SK-N-SH treated with all-trans-retinoic acid at 6 μM for 48 hours (cell line): Measurements from ENCODE around the gene XKR3.

Experiments used
- ATAC-seq: fragments of 200-7000 bp; cut with Tn5 transposase; 3 replicates; pipeline ENCODE4 v1.9.1; 2020; ENCODE audit warnings: mild to moderate bottlenecking, moderate library complexity
- ARNTL ChIP-seq: fragments of 450-650 bp; formaldehyde crosslinking; IDR thresholded peaks from 2 replicates; pipeline ENCODE4 v1.5.0; 2020; ENCODE audit warnings: low read depth, mild to moderate bottlenecking, moderate library complexity, borderline replicate concordance
- BACH2 ChIP-seq: fragments of 250-450 bp; sonication (Bioruptor Pico); IDR thresholded peaks from 2 replicates; pipeline ENCODE4 v1.9.0; 2021; ENCODE audit warnings: mild to moderate bottlenecking, borderline replicate concordance
- CREB5 ChIP-seq: fragments of 250-450 bp; sonication (Bioruptor Pico); IDR thresholded peaks from 2 replicates; pipeline ENCODE4 v1.5.1; 2020; ENCODE audit warnings: low read depth, mild to moderate bottlenecking, moderate library complexity
- CSDC2 ChIP-seq: fragments of 250-450 bp; sonication (Bioruptor Pico); IDR thresholded peaks from 2 replicates; pipeline ENCODE4 v1.5.0; 2020; ENCODE audit warnings: mild to moderate bottlenecking, moderate library complexity
- CSRNP3 ChIP-seq: fragments of 250-450 bp; sonication (Bioruptor Pico); IDR thresholded peaks from 2 replicates; pipeline ENCODE4 v1.5.1; 2021; ENCODE audit warnings: mild to moderate bottlenecking, moderate library complexity
- ESRRG ChIP-seq: fragments of 250-450 bp; sonication (Bioruptor Pico); IDR thresholded peaks from 2 replicates; pipeline ENCODE4 v1.6.1; 2021; ENCODE audit warnings: mild to moderate bottlenecking
- GLIS3 ChIP-seq: fragments of 250-450 bp; sonication (Bioruptor Pico); IDR thresholded peaks from 2 replicates; pipeline ENCODE4 v1.5.0; 2020; ENCODE audit warnings: mild to moderate bottlenecking, moderate library complexity
- ISL1 ChIP-seq: fragments of 250-450 bp; sonication (Bioruptor Pico); IDR thresholded peaks from 2 replicates; pipeline ENCODE4 v2.1.2; 2022; ENCODE audit warnings: mild to moderate bottlenecking, moderate library complexity
- OSR1 ChIP-seq: fragments of 250-450 bp; sonication (Bioruptor Pico); IDR thresholded peaks from 2 replicates; pipeline ENCODE4 v1.8.0; 2022; ENCODE audit warnings: moderate library complexity, mild to moderate bottlenecking, inconsistent platforms
- PATZ1 ChIP-seq: fragments of 250-450 bp; sonication (Bioruptor Pico); IDR thresholded peaks from 2 replicates; pipeline ENCODE4 v1.8.0; 2020; ENCODE audit warnings: mild to moderate bottlenecking, moderate library complexity, borderline replicate concordance
- POU6F1 ChIP-seq: fragments of 250-450 bp; sonication (Bioruptor Pico); IDR thresholded peaks from 2 replicates; pipeline ENCODE4 v1.8.0; 2021; ENCODE audit warnings: low read depth, mild to moderate bottlenecking, moderate library complexity, borderline replicate concordance
- RARB ChIP-seq: fragments of 250-450 bp; sonication (Bioruptor Pico); IDR thresholded peaks from 2 replicates; pipeline ENCODE4 v1.8.0; 2021; ENCODE audit warnings: mild to moderate bottlenecking, moderate library complexity
- SNAI2 ChIP-seq: fragments of 250-450 bp; sonication (Bioruptor Pico); IDR thresholded peaks from 2 replicates; pipeline ENCODE4 v1.5.0; 2020; ENCODE audit warnings: mild to moderate bottlenecking, moderate library complexity
- TCF4 ChIP-seq: fragments of 250-450 bp; sonication (Bioruptor Pico); IDR thresholded peaks from 2 replicates; pipeline ENCODE4 v1.8.0; 2021; ENCODE audit warnings: mild to moderate bottlenecking, moderate library complexity, borderline replicate concordance
- TOX ChIP-seq: fragments of 250-450 bp; sonication (Bioruptor Pico); IDR thresholded peaks from 2 replicates; pipeline ENCODE4 v1.8.0; 2021; ENCODE audit warnings: mild to moderate bottlenecking, moderate library complexity, borderline replicate concordance
- TSHZ2 ChIP-seq: fragments of 250-450 bp; sonication (Bioruptor Pico); IDR thresholded peaks from 2 replicates; pipeline ENCODE4 v1.5.0; 2020; ENCODE audit warnings: mild to moderate bottlenecking, moderate library complexity
- ZC3H10 ChIP-seq: fragments of 250-450 bp; sonication (Bioruptor Pico); IDR thresholded peaks from 2 replicates; pipeline ENCODE4 v1.5.1; 2021; ENCODE audit warnings: mild to moderate bottlenecking, moderate library complexity
- ZFP3 ChIP-seq: fragments of 250-450 bp; sonication (Bioruptor Pico); IDR thresholded peaks from 2 replicates; pipeline ENCODE4 v1.5.0; 2020; ENCODE audit warnings: mild to moderate bottlenecking, moderate library complexity
- ZFP30 ChIP-seq: fragments of 450-650 bp; formaldehyde crosslinking; IDR thresholded peaks from 2 replicates; pipeline ENCODE4 v1.5.0; 2022; ENCODE audit warnings: mild to moderate bottlenecking, moderate library complexity
- ZNF565 ChIP-seq: fragments of 450-650 bp; formaldehyde crosslinking; conservative IDR thresholded peaks from 2 replicates; pipeline ENCODE4 v1.5.0; 2020; ENCODE audit warnings: low read depth, mild to moderate bottlenecking, moderate library complexity
- ZNF70 ChIP-seq: fragments of 450-650 bp; formaldehyde crosslinking; IDR thresholded peaks from 2 replicates; pipeline ENCODE4 v1.5.0; 2020; ENCODE audit warnings: mild to moderate bottlenecking, moderate library complexity
- ZNF8 ChIP-seq: fragments of 450-650 bp; formaldehyde crosslinking; IDR thresholded peaks from 2 replicates; pipeline ENCODE4 v1.5.0; 2020; ENCODE audit warnings: mild to moderate bottlenecking, moderate library complexity

Gene XKR3

GRCh38 chr22:16845465-16845864 is 20.3 kb upstream of the XKR3 start:
- no peak for TF ChIP-seq SNAI2 (CRISPR knock-in tag)
- TF ChIP-seq ZNF8 (CRISPR knock-in tag): no peak
- no peak for TF ChIP-seq ZC3H10 (CRISPR knock-in tag)
- TF ChIP-seq ZFP3 (CRISPR knock-in tag): no peak
- TF ChIP-seq OSR1 (CRISPR knock-in tag): no peak
- TF ChIP-seq ESRRG (CRISPR knock-in tag): no peak
- TF ChIP-seq ZFP30 (CRISPR knock-in tag): no peak
- TF ChIP-seq POU6F1: no peak
- no peak for TF ChIP-seq ZNF70 (CRISPR knock-in tag)
- TF ChIP-seq ARNTL (CRISPR knock-in tag): no peak
- TF ChIP-seq CREB5 (CRISPR knock-in tag): no peak
- no peak for TF ChIP-seq TOX
- no peak for TF ChIP-seq ZNF565 (CRISPR knock-in tag)
- no peak for TF ChIP-seq RARB (CRISPR knock-in tag)
- no peak for ATAC-seq

- no peak for ATAC-seq
- no peak for TF ChIP-seq RARB (CRISPR knock-in tag)
- no peak for TF ChIP-seq ZFP3 (CRISPR knock-in tag)
- TF ChIP-seq POU6F1: no peak
- no peak for TF ChIP-seq ZNF70 (CRISPR knock-in tag)
- no peak for TF ChIP-seq OSR1 (CRISPR knock-in tag)
- TF ChIP-seq CSDC2 (CRISPR knock-in tag): no peak
- TF ChIP-seq ISL1: no peak
- TF ChIP-seq BACH2: no peak
- no peak for TF ChIP-seq CSRNP3 (CRISPR knock-in tag)
- no peak for TF ChIP-seq TOX
- no peak for TF ChIP-seq ARNTL (CRISPR knock-in tag)
- TF ChIP-seq TSHZ2 (CRISPR knock-in tag): no peak
- TF ChIP-seq TCF4: no peak
- TF ChIP-seq PATZ1 (CRISPR knock-in tag): no peak
Measured at GRCh38 chr22:16844529-16844928, 19.3 kb upstream of the XKR3 start.

- ATAC-seq: no peak
- TF ChIP-seq OSR1 (CRISPR knock-in tag) (no peak), GLIS3 (no peak), CSRNP3 (CRISPR knock-in tag) (no peak), ZNF565 (CRISPR knock-in tag) (no peak), CSDC2 (CRISPR knock-in tag) (no peak), BACH2 (no peak), SNAI2 (CRISPR knock-in tag) (no peak), POU6F1 (no peak), ZC3H10 (CRISPR knock-in tag) (no peak), ZFP30 (CRISPR knock-in tag) (no peak), CREB5 (CRISPR knock-in tag) (no peak)
Measured at GRCh38 chr22:16838073-16838472, 12.9 kb upstream of the XKR3 start.
